ENCODE data around the gene STXBP6. TPM values are rescaled to one million over a fixed set of nuclear protein-coding genes. Genes with fewer than 3 reads are reported as not detected.
A peak's percentile ranks its signal among the peaks of the same experiment; 100 is the strongest.

The STXBP6 gene
- total and polyA plus RNA-seq, 2 of the 13 experiments (the other 11 are each of a cell fraction or from before 2014, with no cell fraction given): 35.3 to 42.8 TPM

DNA sequence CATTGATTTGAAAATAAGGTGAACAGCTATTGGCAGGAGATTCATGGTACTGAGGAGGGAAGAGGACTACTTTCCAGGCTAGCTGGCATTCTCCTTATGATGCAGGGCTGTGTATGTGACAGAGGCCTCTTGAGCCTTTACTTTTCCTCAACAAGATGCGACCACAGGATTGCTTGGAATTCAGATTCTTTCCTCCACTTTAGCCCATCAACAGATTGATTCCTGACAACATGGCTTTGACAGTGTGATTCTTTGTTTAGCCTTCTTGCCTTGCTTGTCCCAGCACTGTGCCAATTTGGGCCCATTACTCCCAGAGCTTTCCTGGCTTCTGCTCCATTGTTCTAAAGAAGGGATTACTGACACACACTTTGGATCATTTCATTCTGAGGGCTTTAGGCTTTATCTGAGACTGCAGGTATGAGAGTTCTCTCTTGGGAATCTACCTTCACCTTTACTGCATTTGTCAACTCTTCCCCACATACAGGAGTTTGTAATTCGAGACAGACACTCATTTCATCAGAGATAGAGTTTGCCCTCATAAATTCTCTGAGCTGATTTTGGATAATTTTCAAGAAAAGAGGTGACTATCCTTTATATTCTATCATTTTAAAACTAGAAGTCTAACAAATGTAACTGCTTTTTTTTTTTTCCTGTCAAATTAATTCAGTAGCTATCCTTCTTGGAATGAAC is 209.6 kb downstream of the STXBP6 start (continued):
- TF ChIP-seq TOE1 (CRISPR knock-in tag; IDR thresholded peaks at IDR 0.05) (0 out of 2 replicates have a peak, but pooled peaks have one; percentile 16), NCOR1 (IDR thresholded peaks at IDR 0.05; ENCODE audit: borderline replicate concordance, low read length) (no peak), ZSCAN30 (CRISPR knock-in tag; IDR thresholded peaks at IDR 0.05) (no peak), TSC22D2 (CRISPR knock-in tag; IDR thresholded peaks at IDR 0.05; ENCODE audit: borderline replicate concordance) (peak; percentile 73), ZNF10 (CRISPR knock-in tag; IDR thresholded peaks at IDR 0.05; ENCODE audit: borderline replicate concordance, low read depth) (no peak), ZNF451 (CRISPR knock-in tag; IDR thresholded peaks at IDR 0.05) (no peak), MAZ (IDR thresholded peaks at IDR 0.05; ENCODE audit: borderline replicate concordance, low read depth, low read length) (no peak), MAZ (CRISPR knock-in tag; IDR thresholded peaks at IDR 0.05; ENCODE audit: low read depth) (0 out of 2 replicates have a peak, but pooled peaks have one; percentile 28), GTF3A (CRISPR knock-in tag; conservative IDR thresholded peaks at IDR 0.05) (no peak), HNF4A (CRISPR knock-in tag; IDR thresholded peaks at IDR 0.05) (peak; percentile 12; the same call in 1 of the 2 replicates), GABPA (IDR thresholded peaks at IDR 0.05; ENCODE audit: low read depth, low read length) (no peak), GABPA (CRISPR knock-in tag; IDR thresholded peaks at IDR 0.05; ENCODE audit: low read depth) (no peak), AFF4 (CRISPR knock-in tag; IDR thresholded peaks at IDR 0.05) (0 out of 2 replicates have a peak, but pooled peaks have one; percentile 61), WIZ (CRISPR knock-in tag; IDR thresholded peaks at IDR 0.05) (no peak), SIN3B (IDR thresholded peaks at IDR 0.05; ENCODE audit: low read length) (no peak), ATAD3A (CRISPR knock-in tag; IDR thresholded peaks at IDR 0.05) (no peak), ZNF772 (CRISPR knock-in tag; IDR thresholded peaks at IDR 0.05) (0 out of 2 replicates have a peak, but pooled peaks have one; percentile 79), CC2D1A (CRISPR knock-in tag; IDR thresholded peaks at IDR 0.05) (no peak)
- TF ChIP-seq, protein P1, sequence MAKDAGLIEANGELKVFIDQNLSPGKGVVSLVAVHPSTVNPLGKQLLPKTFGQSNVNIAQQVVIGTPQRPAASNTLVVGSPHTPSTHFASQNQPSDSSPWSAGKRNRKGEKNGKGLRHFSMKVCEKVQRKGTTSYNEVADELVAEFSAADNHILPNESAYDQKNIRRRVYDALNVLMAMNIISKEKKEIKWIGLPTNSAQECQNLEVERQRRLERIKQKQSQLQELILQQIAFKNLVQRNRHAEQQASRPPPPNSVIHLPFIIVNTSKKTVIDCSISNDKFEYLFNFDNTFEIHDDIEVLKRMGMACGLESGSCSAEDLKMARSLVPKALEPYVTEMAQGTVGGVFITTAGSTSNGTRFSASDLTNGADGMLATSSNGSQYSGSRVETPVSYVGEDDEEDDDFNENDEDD (CRISPR knock-in tag; IDR thresholded peaks at IDR 0.05; ENCODE audit: borderline replicate concordance): 0 out of 2 replicates have a peak, but pooled peaks have one; percentile 11
- TF ChIP-seq, protein P2, sequence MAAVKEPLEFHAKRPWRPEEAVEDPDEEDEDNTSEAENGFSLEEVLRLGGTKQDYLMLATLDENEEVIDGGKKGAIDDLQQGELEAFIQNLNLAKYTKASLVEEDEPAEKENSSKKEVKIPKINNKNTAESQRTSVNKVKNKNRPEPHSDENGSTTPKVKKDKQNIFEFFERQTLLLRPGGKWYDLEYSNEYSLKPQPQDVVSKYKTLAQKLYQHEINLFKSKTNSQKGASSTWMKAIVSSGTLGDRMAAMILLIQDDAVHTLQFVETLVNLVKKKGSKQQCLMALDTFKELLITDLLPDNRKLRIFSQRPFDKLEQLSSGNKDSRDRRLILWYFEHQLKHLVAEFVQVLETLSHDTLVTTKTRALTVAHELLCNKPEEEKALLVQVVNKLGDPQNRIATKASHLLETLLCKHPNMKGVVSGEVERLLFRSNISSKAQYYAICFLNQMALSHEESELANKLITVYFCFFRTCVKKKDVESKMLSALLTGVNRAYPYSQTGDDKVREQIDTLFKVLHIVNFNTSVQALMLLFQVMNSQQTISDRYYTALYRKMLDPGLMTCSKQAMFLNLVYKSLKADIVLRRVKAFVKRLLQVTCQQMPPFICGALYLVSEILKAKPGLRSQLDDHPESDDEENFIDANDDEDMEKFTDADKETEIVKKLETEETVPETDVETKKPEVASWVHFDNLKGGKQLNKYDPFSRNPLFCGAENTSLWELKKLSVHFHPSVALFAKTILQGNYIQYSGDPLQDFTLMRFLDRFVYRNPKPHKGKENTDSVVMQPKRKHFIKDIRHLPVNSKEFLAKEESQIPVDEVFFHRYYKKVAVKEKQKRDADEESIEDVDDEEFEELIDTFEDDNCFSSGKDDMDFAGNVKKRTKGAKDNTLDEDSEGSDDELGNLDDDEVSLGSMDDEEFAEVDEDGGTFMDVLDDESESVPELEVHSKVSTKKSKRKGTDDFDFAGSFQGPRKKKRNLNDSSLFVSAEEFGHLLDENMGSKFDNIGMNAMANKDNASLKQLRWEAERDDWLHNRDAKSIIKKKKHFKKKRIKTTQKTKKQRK (IDR thresholded peaks at IDR 0.05; ENCODE audit: low read length): no peak

Data from HepG2 (cell line).